K562 (cell line): ENCODE results near the gene ATAD3C. TPM values are rescaled to one million over a fixed set of nuclear protein-coding genes. Genes with fewer than 3 reads are reported as not detected.

ENCODE experiments used
- CBX1 ChIP-seq: sonication (generic); IDR thresholded peaks from 2 replicates; pipeline ENCODE4 v1.6.1; 2016; ENCODE audit warnings: antibody characterized with exemption, low read depth, mild to moderate bottlenecking
- CTBP1 ChIP-seq: fragments of 450-650 bp; IDR thresholded peaks from 2 replicates; pipeline ENCODE4 v1.6.1; 2016; ENCODE audit warnings: borderline replicate concordance
- DLX4 ChIP-seq: fragments of 250-450 bp; sonication (Bioruptor Pico); IDR thresholded peaks from 2 replicates; pipeline ENCODE4 v1.6.1; 2021; ENCODE audit warnings: mild to moderate bottlenecking
- HDAC1 ChIP-seq, 2 experiments: fragments of 450-650 bp; IDR thresholded peaks; 2 replicates each; pipeline ENCODE4 v1.6.1; 2016 to 2017; ENCODE audit warnings: inconsistent platforms in 1 of 2, mild to moderate bottlenecking in 1 of 2, moderate library complexity in 1 of 2
- KLF6 ChIP-seq: fragments of 250-450 bp; sonication (Bioruptor Pico); IDR thresholded peaks from 2 replicates; pipeline ENCODE4 v1.4.0; 2020; ENCODE audit warnings: mild to moderate bottlenecking, moderate library complexity, borderline replicate concordance
- MED1 ChIP-seq: sonication (generic); formaldehyde crosslinking; IDR thresholded peaks from 2 replicates; pipeline ENCODE4 v1.8.1; 2023; ENCODE audit warnings: missing genetic modification reagents, borderline replicate concordance
- NR0B1 ChIP-seq: fragments of 450-650 bp; IDR thresholded peaks from one replicate; pipeline ENCODE4 v1.6.1; 2018; ENCODE audit warnings: mild to moderate bottlenecking, moderate library complexity; ENCODE audit not compliant: partially characterized antibody
- NRF1 ChIP-seq, 2 experiments: fragments of 450-650 bp; IDR thresholded peaks in 1 of 2; conservative IDR thresholded peaks in 1 of 2; 2 replicates each; pipeline ENCODE4 v1.6.1; 2014; ENCODE audit warnings: mild to moderate bottlenecking in 2 of 2
- PPARD ChIP-seq: fragments of 250-450 bp; sonication (Bioruptor Pico); IDR thresholded peaks from 2 replicates; pipeline ENCODE4 v1.8.0; 2022; ENCODE audit warnings: inconsistent platforms, mild to moderate bottlenecking, moderate library complexity
- SIRT6 ChIP-seq: IDR thresholded peaks from one replicate; pipeline ENCODE4 v1.6.1; 2012; ENCODE audit warnings: low read depth, mild to moderate bottlenecking, control low read depth, inconsistent platforms, low read length, moderate library complexity
- SREBF1 ChIP-seq: fragments of 150-350 bp; IDR thresholded peaks from 2 replicates; pipeline ENCODE4 v1.6.1; 2014; ENCODE audit warnings: antibody characterized with exemption, low read depth, low read length, borderline replicate concordance
- TAF9B ChIP-seq: fragments of 450-650 bp; IDR thresholded peaks from 2 replicates; pipeline ENCODE4 v1.6.1; 2018; ENCODE audit warnings: mild to moderate bottlenecking; ENCODE audit not compliant: partially characterized antibody
- TCF7 ChIP-seq: sonication (generic); IDR thresholded peaks from 2 replicates; pipeline ENCODE4 v1.6.1; 2016; ENCODE audit warnings: antibody characterized with exemption, borderline replicate concordance
- TRIM24 ChIP-seq, 2 experiments: fragments of 450-650 bp; IDR thresholded peaks; 2 replicates each; pipeline ENCODE4 v1.6.1; 2016
- TRIM25 ChIP-seq: fragments of 450-650 bp; IDR thresholded peaks from 2 replicates; pipeline ENCODE4 v1.7.0; 2016; ENCODE audit warnings: borderline replicate concordance
- ZNF224 ChIP-seq: sonication (generic); formaldehyde crosslinking; IDR thresholded peaks from 2 replicates; pipeline ENCODE4 v1.8.0; 2022; ENCODE audit warnings: mild to moderate bottlenecking, missing genetic modification reagents
- ZNF511 ChIP-seq: sonication (generic); formaldehyde crosslinking; IDR thresholded peaks from 2 replicates; pipeline ENCODE4 v1.8.0; 2022; ENCODE audit warnings: mild to moderate bottlenecking, missing genetic modification reagents
- ZNF740 ChIP-seq, 3 experiments: fragments of 200-800 bp in 1 of 3; sonication (Bioruptor generic) in 1 of 3; sonication (generic) in 1 of 3; formaldehyde crosslinking in 1 of 3; IDR thresholded peaks; 2 replicates each; pipeline versions ENCODE4 v1.6.1 to v1.8.0; 2016 to 2022; ENCODE audit warnings: mild to moderate bottlenecking in 2 of 3, missing compliant biosample characterization in 2 of 3, missing genetic modification characterization in 2 of 3, missing genetic modification reagents in 1 of 3
- ZNF76 ChIP-seq: fragments of 250-450 bp; sonication (Bioruptor Pico); IDR thresholded peaks from 2 replicates; pipeline ENCODE4 v1.4.0; 2020; ENCODE audit warnings: mild to moderate bottlenecking, moderate library complexity, borderline replicate concordance
- polyA plus RNA-seq, 8 experiments: library from polyadenylated mRNA; depleted of rRNA in 4 of 8; stranded (reverse) in 5 of 8; unstranded in 3 of 8; fragments of >200 nt; fragmentation: Nextera tagmentation in 2 of 8; fragmentation: Illumina TruSeq in 1 of 8; extraction: Ambion mirVana in 2 of 8; extraction: Trizol in 1 of 8; gene quantifications; 2 replicates each; pipeline versions ENCODE4 v1.2.1 to v1.2.3, GENCODE V29; 2011 to 2014; ENCODE audit warnings: inconsistent platforms in 1 of 8, missing spikeins in 1 of 8
- total RNA-seq, 7 experiments: library from RNA; depleted of rRNA in 6 of 7; stranded (reverse); fragments of >200 nt in 6 of 7; fragmentation: Illumina TruSeq in 2 of 7; extraction: Trizol in 2 of 7; gene quantifications; 2 replicates each; pipeline versions ENCODE4 v1.2.1 to v1.2.3, GENCODE V29; 2011 to 2021; ENCODE audit warnings: low replicate concordance in 1 of 7

Gene ATAD3C
- total and polyA plus RNA-seq, 9 of the 15 experiments (the other 6 are each of a cell fraction or from before 2014, with no cell fraction given), result 0.03 to 0.18 TPM; not detected in 7

GRCh38 chr1:1441002-1441888 lies 8.2 kb upstream of the ATAD3C start (continued):
- TF ChIP-seq NR0B1, result no peak
- no peak for TF ChIP-seq DLX4 (CRISPR knock-in tag)
- no peak for TF ChIP-seq NRF1 (conservative IDR thresholded peaks at IDR 0.05 in 1 of 2, IDR thresholded peaks at IDR 0.05 in 1 of 2)
- TF ChIP-seq CTBP1, result peak; percentile 70; the same call in 1 of the 2 replicates
- no peak for TF ChIP-seq SREBF1
- TF ChIP-seq CBX1, result no peak
- TF ChIP-seq PPARD (CRISPR knock-in tag), result no peak
- no peak for TF ChIP-seq TRIM24 (IDR thresholded peaks at IDR 0.05)
- no peak for TF ChIP-seq KLF6
- no peak for TF ChIP-seq ZNF76 (CRISPR knock-in tag)
- TF ChIP-seq SIRT6, result no peak
- no peak for TF ChIP-seq TRIM25
- TF ChIP-seq TAF9B, result no peak
- TF ChIP-seq HDAC1 (IDR thresholded peaks at IDR 0.05), result peak in 1 of 2 experiments; percentile 87; a peak in 2 of 4 replicates
- TF ChIP-seq MED1, result no peak
- TF ChIP-seq TCF7, result no peak
- peak; percentile 91 for TF ChIP-seq ZNF740 (CRISPR knock-in tag; IDR thresholded peaks at IDR 0.05)
- 0 out of 4 replicates have a peak, but pooled peaks of 1 of the 2 experiments have one; percentile 50 for TF ChIP-seq ZNF740 (tag; IDR thresholded peaks at IDR 0.05)
- TF ChIP-seq ZNF511 (CRISPR knock-in tag), result no peak; the same call in 1 of the 2 replicates
- no peak for TF ChIP-seq ZNF224 (CRISPR knock-in tag)
